AG04449 (cell line): Measurements from ENCODE around the gene CLMN.
A peak's percentile ranks its signal among the peaks of the same experiment; 100 is the strongest.

Experiments used
- CTCF ChIA-PET: fragments of 350-600 bp; formaldehyde crosslinking; extraction: SDS; loops from one replicate; lab custom pipeline; 2021; ENCODE audit warnings: antibody characterized with exemption; lab: Yijun Ruan, JAX
- POLR2A ChIA-PET: fragments of 400-600, 350-600 bp; formaldehyde crosslinking; extraction: SDS; loops from one replicate; lab custom pipeline; 2020; ENCODE audit warnings: antibody characterized with exemption, inconsistent platforms; lab: Yijun Ruan, JAX
- DNase-seq: peaks from one replicate; pipeline ENCODE4 v3.0.0-alpha.2; 2010; ENCODE audit warnings: low read depth, low spot score
- H3K4me3 ChIP-seq: 2 replicates; pipeline ENCODE4 v1.5.1; 2011; ENCODE audit warnings: low read depth, mild to moderate bottlenecking, control low read depth, low read length
- CTCF ChIP-seq: IDR thresholded peaks from one replicate; pipeline ENCODE4 v1.5.1; 2011; ENCODE audit warnings: mild to moderate bottlenecking, moderate library complexity, low read length, control low read depth, inconsistent platforms; ENCODE audit not compliant: insufficient read depth; ENCODE audit errors: missing control alignments

Gene CLMN

DNA sequence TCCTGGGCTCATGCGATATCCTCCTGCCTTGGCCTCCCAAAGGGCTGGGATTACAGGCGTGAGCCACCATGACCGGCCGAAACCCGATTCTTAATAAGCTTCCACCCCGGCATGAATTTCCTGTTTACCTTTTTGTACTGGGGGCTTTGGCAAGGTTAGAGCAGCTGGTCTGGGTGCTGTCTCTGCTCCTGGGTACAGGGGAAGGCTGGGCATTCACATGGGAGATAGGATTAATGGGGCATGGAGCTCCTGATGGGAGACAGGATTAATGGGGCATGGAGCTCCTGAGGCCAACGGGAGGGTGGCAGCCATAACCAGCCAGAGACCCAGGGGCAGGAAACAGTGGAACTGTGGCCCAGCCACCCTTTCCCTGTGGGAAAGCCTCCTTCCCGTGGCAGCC is 92.9 kb downstream of the CLMN start:
- CTCF ChIA-PET, result no interaction called here
- no peak overlapping the region for H3K4me3 ChIP-seq
- POLR2A ChIA-PET, result no interaction called here
- no peak for TF ChIP-seq CTCF
- no peak for DNase-seq

- DNase-seq, result no peak
- CTCF ChIA-PET, result no interaction called here
- H3K4me3 ChIP-seq, result no peak overlapping the region
- TF ChIP-seq CTCF, result no peak
- POLR2A ChIA-PET, result no interaction called here
These were observed 94.3 kb downstream of the CLMN start for GRCh38 chr14:95225251-95225887.

- no peak for TF ChIP-seq CTCF
- CTCF ChIA-PET, result interaction anchor here (2.2 kb wide), 1 partner anchor 8 kb away, joined by 5 read pairs; no protein-coding TSS in a partner anchor
- DNase-seq, result peak; percentile 14
These were observed 96.8 kb downstream of the CLMN start for GRCh38 chr14:95222870-95223398.

GRCh38 chr14:95222151-95222631 is 97.5 kb downstream of the CLMN start:
- no peak for TF ChIP-seq CTCF
- CTCF ChIA-PET, result interaction anchor here (2.2 kb wide), 1 partner anchor 9 kb away, joined by 5 read pairs; no protein-coding TSS in a partner anchor
- DNase-seq, result peak; percentile 10
- POLR2A ChIA-PET, result no interaction called here
- H3K4me3 ChIP-seq, result peak overlapping the region; percentile 31

More at GRCh38 chr14:95222870-95223398, 96.8 kb downstream of the CLMN start:
- H3K4me3 ChIP-seq, result no peak overlapping the region
- POLR2A ChIA-PET, result no interaction called here

- ChIA-PET CTCF (interaction anchor here (2.2 kb wide), 1 partner anchor 10 kb away, joined by 5 read pairs; no protein-coding TSS in a partner anchor), POLR2A (no interaction called here)
- no peak for DNase-seq
These were observed 98.2 kb downstream of the CLMN start for GRCh38 chr14:95221531-95221930.

More at GRCh38 chr14:95221531-95221930, 98.2 kb downstream of the CLMN start:
- H3K4me3 ChIP-seq, result no peak overlapping the region
- TF ChIP-seq CTCF, result no peak
